ENCODE data around the gene DET1. TPM values are rescaled to one million over a fixed set of nuclear protein-coding genes. Genes with fewer than 3 reads are reported as not detected.

DET1 gene
- polyA plus RNA-seq, 1 of the 3 experiments (the other 2 are of a cell fraction), result 4.5 TPM

DNA sequence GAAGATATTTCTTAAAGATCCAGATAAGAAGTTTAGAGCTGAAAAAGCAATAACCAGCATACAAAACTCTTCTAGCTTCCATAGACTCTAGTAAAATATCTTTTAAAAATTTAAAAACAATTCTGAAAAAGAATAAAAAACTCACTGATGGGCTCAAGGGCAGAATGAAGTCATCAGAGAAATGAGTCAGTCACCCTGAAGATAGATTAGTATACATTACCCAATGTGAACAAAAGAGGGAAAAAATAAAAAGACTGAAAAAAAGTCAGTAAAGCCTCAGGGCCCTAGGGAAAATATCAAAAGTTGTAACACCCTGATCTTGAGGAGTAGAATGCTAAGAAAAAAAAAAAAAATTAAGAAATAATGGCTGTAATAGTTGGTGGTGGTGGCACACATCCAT lies 11.4 kb downstream of the DET1 start:
- ChIA-PET CTCF (interaction anchor here (0.9 kb wide), 2 partner anchors 11 to 79 kb away, joined by 3 read pairs; no protein-coding TSS in a partner anchor), POLR2A (no interaction called here)
- Histone ChIP-seq H3K27ac (ENCODE audit: low read depth in 2 of 2, low read length in 1 of 2) (no peak overlapping the region), H3F3A (replicated peaks; ENCODE audit: insufficient read depth) (peaks cover 4% of the 10 kb centered on the region), H3K79me2 (ENCODE audit: insufficient read depth) (peaks cover 5% of the 10 kb centered on the region), H2AFZ (ENCODE audit: low read depth) (no peak overlapping the region), H3K27me3 (ENCODE audit: insufficient read depth) (no peaks in the 10 kb centered on the region), H3K9ac (no peak overlapping the region), H3K4me2 (no peak overlapping the region), H3K9me2 (no peaks in the 10 kb centered on the region), H3K4me1 (ENCODE audit: control insufficient read depth in 1 of 2, insufficient read depth in 2 of 2, low read depth in 1 of 2, low read length in 1 of 2) (no peaks in the 10 kb centered on the region), H4K20me1 (ENCODE audit: insufficient read depth) (no peaks in the 10 kb centered on the region), H3K9me3 (no peaks in the 10 kb centered on the region), H3K4me3 (ENCODE audit: low read depth in 2 of 2, low read length in 1 of 2) (no peak overlapping the region), H3K36me3 (replicated peaks in 1 of 2; ENCODE audit: control insufficient read depth in 1 of 2, insufficient read depth in 2 of 2, low read length in 1 of 2) (peaks cover 2 to 16% of the 10 kb centered on the region in 2 experiments)
- TF ChIP-seq NFIC (IDR thresholded peaks at IDR 0.05; ENCODE audit: borderline replicate concordance), result no peak
- TF ChIP-seq JUND (IDR thresholded peaks at IDR 0.05), result no peak
- TF ChIP-seq, protein P1, sequence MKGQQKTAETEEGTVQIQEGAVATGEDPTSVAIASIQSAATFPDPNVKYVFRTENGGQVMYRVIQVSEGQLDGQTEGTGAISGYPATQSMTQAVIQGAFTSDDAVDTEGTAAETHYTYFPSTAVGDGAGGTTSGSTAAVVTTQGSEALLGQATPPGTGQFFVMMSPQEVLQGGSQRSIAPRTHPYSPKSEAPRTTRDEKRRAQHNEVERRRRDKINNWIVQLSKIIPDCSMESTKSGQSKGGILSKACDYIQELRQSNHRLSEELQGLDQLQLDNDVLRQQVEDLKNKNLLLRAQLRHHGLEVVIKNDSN (IDR thresholded peaks at IDR 0.05; ENCODE audit: borderline replicate concordance, low read depth), result no peak
- no peak for TF ChIP-seq RXRA (IDR thresholded peaks at IDR 0.05; ENCODE audit: borderline replicate concordance, low read depth)
- no peak for TF ChIP-seq POLR2AphosphoS5 (IDR thresholded peaks at IDR 0.05; ENCODE audit: low read depth, low read length)
- TF ChIP-seq FOXJ3 (CRISPR knock-in tag; IDR thresholded peaks at IDR 0.05), result no peak
- no peak for TF ChIP-seq CTCF (IDR thresholded peaks at IDR 0.05)
- TF ChIP-seq EZH2phosphoT487 (IDR thresholded peaks at IDR 0.05; ENCODE audit: borderline replicate concordance, low read depth), result no peak
- TF ChIP-seq RAD21 (IDR thresholded peaks at IDR 0.05; ENCODE audit: low read length), result no peak
- no peak for TF ChIP-seq TAF1 (IDR thresholded peaks at IDR 0.05; ENCODE audit: borderline replicate concordance, low read depth, low read length)
- TF ChIP-seq CHD2 (IDR thresholded peaks at IDR 0.05; ENCODE audit: low read length, partially characterized antibody), result no peak
- TF ChIP-seq, protein P2, sequence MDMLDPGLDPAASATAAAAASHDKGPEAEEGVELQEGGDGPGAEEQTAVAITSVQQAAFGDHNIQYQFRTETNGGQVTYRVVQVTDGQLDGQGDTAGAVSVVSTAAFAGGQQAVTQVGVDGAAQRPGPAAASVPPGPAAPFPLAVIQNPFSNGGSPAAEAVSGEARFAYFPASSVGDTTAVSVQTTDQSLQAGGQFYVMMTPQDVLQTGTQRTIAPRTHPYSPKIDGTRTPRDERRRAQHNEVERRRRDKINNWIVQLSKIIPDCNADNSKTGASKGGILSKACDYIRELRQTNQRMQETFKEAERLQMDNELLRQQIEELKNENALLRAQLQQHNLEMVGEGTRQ (IDR thresholded peaks at IDR 0.05; ENCODE audit: borderline replicate concordance, low read depth, low read length), result no peak
- TF ChIP-seq ZBTB33 (IDR thresholded peaks at IDR 0.05; ENCODE audit: borderline replicate concordance, low read depth), result no peak
- no peak for TF ChIP-seq MXI1 (IDR thresholded peaks at IDR 0.05; ENCODE audit: low read depth, low read length)
- no peak for TF ChIP-seq GATA2 (CRISPR knock-in tag; IDR thresholded peaks at IDR 0.05)
- TF ChIP-seq, protein P3, sequence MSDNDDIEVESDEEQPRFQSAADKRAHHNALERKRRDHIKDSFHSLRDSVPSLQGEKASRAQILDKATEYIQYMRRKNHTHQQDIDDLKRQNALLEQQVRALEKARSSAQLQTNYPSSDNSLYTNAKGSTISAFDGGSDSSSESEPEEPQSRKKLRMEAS (IDR thresholded peaks at IDR 0.05; ENCODE audit: low read depth), result no peak
- no peak for TF ChIP-seq FOSL2 (IDR thresholded peaks at IDR 0.05; ENCODE audit: borderline replicate concordance, low read depth)
- no peak for TF ChIP-seq YY1 (IDR thresholded peaks at IDR 0.05; ENCODE audit: low read depth)
- DNase-seq, result no peak
